HG03196 (cell line): ENCODE measurements around the gene GPR65.

Experiments
- ATAC-seq: cut with Tn5 transposase; IDR thresholded peaks from one replicate; pipeline ENCODE4 v1.9.1; 2021; ENCODE audit not compliant: unreplicated experiment

Gene GPR65, protein sequence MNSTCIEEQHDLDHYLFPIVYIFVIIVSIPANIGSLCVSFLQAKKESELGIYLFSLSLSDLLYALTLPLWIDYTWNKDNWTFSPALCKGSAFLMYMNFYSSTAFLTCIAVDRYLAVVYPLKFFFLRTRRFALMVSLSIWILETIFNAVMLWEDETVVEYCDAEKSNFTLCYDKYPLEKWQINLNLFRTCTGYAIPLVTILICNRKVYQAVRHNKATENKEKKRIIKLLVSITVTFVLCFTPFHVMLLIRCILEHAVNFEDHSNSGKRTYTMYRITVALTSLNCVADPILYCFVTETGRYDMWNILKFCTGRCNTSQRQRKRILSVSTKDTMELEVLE

DNA sequence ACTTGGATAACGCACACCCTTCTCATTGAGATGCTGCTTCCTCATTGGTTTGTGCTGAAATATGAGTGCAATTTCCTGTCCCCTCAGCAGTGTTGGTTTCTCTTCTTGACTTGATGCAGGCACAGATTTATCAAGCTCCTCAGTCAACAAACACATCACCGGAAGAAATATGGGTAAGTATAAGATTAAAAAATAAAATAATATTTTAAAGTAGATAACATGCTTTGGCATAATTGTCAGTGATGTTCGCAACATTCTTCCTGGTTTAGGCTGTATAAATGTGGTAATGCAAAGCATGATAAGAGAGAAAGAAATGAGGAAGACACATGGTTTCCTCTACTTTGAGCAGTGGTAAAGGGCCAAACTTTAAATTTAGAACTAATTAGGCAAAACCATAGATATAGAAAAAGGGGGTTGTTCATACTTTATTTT is at the start of gene GPR65:
Gene GPR65 (plus strand): TSS at position 86 of the 432 bp plus-strand sequence. CDS start 5,713 bp downstream, outside the sequence.
- ATAC-seq, result peak; percentile 73

DNA sequence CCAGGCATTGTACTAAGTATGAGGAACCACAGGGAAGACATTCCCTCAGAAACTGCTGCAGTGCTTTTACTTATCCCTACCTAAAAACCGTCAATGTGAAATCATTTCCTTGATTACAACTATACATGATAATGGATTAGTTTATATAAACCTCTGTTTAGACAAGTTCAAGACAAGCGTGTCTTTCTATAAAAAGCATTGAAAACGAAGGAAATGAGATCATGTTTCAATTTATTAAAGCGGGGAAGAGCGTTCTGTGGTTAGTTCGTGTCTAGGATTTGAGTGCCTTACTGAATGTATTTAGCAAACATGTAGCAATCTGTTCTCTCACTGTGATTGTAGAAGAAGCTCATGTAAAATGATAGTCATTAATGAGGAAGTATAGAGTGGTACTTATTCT is 49.4 kb upstream of the GPR65 start:
- ATAC-seq, result no peak

DNA sequence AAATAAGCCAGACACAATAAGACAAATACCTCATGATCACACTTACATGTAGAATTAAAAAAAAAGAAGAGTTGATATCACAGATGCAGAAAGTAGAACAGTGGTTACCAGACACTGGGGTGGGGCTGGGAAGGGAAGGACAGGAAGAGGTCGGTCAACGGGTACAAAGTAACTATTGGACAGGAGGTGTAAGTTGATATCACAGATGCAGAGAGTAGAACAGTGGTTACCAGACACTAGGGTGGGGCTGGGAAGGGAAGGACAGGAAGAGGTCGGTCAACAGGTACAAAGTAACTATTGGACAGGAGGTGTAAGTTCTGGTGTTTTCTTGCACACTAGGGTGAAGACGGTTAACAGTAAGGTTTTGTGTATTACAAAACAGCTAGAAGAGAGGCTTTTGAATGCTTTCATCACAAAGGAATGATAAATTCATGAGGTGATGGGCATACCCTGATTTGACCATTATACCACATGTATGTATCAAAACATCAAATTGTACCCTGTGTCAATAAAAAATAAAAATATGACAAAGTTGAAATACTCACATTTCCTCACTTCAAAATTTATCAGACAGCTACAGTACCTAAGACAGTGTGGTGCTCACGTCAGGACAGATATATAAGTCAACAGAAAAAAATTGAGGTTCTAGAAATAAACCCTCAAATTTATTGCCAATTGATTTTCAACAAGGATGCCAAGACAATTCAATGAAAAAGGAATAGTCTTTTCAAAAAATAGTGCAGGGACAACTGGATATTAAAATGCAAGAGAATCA is 44.7 kb upstream of the GPR65 start:
- no peak for ATAC-seq

DNA sequence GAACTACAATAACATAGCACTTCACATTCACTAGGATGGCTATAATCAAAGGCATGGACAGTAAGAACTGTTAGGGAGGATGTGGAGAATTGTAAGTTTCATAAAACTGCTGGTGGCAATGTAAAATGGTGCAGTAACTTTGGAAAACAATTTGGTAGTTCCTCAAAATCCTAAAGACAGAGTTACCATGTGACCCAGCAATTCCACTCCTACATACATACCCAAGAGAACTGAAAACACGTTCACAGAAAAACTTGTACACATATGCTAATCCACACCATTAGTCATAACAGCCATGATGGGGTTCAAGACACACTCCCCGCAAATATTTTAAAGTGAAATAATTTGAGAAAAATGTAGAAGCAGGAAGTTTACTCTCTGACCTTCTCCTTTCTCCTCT is 43.7 kb upstream of the GPR65 start:
- no peak for ATAC-seq

DNA sequence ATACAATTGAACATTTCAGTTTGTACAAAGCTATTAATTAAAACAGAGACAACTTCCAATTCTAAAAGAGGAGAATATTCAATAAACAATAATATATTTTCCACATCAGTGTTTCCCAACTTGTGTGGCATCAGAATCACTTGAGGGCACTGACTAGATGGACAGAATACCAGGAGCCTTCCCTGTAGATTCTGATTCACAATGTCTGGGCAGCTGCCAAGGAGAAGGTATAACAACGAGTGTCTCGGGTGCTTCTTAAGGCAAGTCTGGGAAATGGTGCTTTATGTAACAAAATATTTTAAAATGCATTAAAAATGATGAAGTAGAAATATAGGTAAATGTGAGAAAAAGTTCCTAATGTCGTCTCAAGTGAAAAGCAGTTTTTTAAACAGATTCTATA is 38.1 kb upstream of the GPR65 start:
- no peak for ATAC-seq

DNA sequence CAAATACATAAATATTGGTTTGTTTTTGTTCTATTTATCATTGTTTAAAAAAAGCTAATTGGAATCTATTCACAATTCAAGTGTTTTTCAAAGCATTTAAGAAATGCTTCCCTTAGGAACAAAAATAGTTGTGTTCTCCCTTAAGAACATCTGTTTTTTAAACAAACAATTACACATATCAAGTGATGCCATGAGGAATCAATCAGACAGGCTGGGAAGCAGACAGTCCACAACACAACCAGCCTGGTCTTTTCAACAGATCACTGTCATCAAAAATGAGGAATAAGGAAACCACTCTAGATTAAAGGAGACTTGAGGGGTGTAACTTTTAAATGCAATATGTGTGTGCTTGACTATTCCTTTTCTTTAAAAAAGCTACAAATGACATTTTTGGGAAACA is 37.4 kb upstream of the GPR65 start:
- no peak for ATAC-seq

DNA sequence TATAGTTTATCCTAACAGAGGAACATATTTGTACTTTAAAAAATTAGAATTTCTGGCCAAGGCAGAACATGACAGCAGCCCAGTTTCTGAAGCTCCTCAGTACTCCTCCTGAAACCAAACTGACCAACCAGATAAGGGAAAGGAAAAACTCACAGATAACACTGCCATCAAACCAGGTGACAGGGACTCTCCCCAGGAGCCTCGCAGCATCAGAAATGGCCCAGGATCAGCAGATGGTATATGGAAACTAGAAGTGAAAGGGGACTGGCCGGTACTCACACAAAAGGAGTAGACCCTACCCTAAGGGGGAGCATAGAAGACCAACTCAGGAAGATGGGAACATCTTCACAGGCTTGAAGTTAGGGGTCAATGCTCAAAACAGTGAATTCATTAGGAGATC is 33.9 kb upstream of the GPR65 start:
- peak; percentile 87 for ATAC-seq

DNA sequence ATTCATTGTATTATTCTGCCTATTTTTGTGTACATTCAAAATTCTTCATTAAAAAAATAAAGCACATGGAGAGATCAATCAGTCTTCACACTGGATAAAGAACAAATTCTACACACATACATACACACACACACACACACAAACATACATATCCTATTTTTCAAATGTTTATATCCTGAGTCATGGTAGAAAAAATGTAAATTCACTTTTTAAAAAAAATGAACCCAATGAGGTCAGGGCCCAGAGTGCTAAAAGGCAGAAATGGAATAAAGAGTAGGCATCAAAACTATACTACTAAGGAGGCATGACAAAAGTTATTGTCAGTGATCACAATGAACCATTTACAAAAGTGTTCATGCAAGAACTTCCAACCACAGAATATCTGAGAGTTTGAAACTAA is 29.3 kb upstream of the GPR65 start:
- ATAC-seq, result no peak

DNA sequence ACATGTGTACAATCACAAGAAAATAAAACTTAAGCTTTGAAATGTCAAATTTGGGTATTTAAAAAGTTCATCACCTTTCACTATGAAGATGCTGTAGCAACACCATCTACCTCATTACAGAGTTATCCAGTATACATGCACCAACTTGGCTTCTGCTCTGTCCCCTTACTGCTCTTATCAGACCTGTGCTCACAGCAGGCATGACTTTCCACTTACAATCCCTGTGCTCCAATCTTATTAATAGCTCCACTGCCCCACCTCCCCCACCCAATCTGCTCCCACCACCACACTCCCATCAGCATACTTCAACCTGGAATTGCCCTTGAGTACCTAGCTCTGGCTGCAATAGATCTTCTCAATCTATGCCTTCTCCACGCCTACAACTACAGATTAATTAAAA is 25.2 kb upstream of the GPR65 start:
- no peak for ATAC-seq

DNA sequence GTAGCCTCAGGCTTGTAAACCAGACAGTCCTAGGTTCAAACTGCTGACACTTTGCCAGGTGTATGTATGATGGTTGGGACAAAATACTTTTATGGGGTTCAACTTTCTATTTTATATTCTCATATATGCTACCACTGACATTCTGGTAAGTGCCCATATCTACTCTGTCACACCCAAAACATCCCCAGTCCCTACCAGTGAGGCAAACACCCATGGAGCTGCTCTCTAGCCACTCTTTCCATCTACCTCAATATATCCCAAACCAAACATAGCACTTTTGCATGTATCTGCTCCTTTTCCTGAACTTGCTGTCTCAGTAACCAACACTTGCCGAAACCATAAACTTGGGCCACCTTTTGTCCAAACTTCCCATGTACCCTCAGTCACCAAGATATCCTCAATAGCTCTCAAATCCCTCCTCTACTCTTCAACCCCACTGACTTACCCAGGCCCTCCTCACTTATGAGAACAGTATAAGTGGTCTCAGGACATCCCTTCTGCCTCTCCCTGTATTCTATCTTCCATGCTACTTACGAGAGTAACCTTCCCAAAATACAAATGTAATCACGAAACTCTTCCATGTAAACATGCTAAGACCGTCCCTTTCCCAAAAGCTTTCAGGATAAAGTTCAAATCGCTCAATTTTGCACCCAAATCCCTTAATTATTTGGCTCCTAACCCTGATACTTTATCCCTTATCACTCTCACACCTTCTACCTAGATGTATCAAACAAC is 15.5 kb upstream of the GPR65 start:
- no peak for ATAC-seq

DNA sequence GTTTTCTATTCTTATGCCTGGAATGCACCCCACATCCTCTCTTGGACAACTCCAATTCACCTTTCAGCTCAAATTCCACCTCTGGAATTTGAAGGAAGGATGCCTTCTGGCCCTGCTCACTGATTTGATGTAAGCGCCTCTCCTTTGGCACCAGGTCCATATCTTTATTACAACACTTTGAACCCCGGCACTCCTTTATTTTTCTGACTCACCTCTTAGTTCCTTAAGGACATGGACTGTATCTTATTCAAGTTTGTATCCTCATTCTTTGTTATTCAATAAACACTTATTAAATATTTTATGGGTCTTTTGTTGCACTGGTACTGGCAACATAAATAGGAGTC is 15.0 kb upstream of the GPR65 start:
- ATAC-seq, result no peak

DNA sequence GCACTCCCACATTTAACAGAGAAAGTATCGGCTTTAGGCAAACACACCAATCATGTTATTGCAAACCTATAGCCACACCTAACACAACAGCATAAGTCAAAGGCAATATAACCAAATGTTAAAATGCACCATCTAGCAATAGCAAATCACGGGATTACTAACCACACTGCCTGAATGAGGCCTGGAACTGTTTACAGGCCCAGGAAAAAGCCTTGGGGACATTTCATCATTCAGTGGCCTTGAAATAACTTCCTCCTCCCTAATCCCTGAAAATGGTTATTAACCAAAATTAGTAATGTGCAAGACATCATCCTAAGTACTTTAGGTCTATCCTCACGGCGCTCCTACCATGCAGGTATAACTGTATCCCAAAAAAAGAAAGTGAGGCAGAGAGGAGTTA is 14.3 kb upstream of the GPR65 start:
- ATAC-seq, result no peak

DNA sequence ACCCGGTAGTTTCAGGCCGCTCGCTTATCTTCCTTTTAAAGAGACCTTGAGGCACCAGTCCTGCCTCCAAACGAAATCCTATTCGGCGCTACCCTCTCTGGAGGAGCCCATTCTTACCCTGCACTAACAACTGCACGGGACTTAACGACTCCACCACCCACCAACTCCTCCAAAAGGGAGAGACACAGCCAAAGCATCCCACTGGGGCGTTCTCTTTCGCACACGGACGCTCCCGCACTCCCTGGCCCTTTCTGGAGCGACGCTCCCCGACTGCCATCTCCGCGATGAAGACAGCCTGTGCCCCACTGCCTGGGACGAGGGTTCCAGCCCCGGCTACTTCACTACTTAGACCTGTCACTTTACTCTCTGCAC is 12.6 kb upstream of the GPR65 start:
- ATAC-seq, result no peak

DNA sequence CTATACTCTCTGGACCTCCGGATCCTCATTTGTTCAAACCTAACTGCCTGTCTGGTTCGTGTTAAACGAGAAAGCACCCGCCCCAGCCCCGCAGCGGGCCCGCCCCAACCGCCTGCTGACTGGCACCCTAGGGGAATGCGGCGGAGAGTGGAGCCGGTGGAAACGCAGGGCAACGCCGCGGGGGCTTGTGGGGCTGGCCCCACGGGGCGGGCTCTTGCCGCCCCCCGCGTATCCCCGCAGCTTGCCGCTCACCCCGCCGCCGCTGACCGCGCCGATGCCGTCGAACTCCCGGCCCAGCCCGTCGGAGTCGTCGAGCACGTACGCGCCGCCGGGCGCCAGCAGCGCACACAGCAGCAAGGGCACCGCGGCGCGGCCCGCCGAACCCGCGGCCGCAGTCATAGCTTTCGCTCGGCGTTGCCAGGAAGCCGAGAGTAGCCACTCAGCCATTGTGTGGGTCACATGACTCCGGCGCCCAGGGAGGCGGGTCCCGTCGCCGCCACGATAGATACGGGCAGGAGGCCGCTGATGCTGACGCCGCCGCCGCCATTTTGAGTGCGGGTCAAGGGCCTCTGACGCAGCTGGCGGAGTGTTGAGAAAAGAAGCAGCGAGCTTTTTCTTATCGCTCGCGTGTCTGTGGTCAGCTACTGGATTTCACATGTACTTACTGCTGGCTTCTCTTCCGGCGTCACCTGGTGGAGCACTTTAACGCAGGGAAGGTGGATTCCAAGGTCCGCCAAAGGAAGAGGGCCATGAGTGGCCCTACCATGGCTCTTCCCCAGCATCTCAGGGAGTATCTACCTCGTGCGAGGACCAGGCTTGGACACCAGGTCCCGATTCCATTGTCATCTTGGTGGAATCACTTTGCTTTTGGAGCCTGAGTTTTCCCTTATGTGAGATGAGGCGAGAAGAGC is 12.0 kb upstream of the GPR65 start, which contains the start of gene GALC:
Gene GALC (minus strand): TSS at position 465 of the 911 bp plus-strand sequence. CDS start 18 bp downstream, at position 447.
- ATAC-seq, result peak; percentile 90

DNA sequence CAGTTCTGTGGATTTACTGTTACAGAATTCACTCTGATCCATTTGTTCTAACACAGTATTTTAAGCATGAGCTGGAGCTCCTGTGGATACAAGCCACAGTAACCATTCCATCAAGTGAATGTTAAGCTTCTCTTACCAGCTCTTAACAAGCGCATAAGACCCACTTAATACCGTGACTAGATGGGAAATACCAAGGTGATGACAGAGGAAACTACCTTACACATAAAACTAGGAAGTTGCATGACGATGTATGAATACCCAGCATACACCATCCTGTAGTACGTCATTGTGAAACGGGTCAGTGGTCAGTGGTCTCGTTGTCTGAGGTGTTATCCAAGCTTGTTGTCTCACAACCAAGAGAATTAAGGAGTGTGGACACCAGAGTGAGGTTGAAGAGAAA is 10.0 kb upstream of the GPR65 start:
- ATAC-seq, result peak; percentile 36

DNA sequence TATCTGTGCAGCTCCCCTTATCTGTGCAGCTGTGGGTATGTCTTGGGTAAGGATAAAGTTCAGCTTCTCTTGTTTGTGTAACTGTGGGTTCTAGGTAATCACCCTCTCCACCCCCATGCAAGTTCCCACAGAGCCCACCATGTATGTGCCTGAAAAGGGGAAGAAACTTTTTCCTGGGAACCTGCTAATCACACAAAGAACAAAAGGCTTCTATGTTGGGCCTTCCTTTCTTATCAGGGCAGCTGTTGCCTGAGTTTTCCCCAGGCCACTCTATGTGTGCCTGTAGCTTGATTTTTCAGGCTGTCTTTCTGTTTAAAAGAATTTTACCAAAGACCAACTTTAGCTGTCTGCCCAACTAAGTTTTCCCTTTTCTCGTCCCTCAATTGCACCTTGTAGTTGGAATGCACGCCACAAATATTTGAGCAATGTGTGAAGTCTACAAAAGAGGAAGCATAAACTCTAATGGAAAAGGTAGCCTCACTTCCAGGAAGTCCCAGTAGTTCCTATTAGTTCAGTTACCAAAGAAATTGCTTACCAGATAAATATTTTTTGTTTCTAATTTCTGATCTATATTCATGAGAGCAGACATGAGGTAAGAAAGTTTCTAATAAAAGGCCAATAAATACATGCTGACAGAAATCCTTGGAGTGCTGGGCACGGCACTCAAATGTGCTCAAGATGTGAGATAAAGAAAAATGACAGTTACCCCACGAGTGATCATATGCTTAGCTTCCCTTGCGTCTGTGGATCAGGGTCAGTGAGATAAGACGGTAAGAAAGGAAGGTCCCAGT is 9.2 kb upstream of the GPR65 start:
- ATAC-seq, result no peak

DNA sequence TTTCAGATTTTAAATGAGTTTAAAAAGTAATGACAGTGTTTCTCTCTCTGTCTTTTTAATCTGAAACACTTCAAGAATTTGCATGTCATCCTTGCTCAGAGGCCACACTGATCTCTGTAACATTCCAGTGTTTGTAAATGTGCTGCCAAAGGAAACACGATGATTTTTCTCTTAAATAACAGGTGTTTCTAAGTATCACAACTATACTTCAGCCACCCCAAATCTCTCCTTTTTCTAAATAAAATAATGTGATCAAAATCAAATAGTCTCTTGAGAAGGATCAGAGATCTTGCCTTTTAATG is 8.7 kb upstream of the GPR65 start:
- ATAC-seq, result no peak

DNA sequence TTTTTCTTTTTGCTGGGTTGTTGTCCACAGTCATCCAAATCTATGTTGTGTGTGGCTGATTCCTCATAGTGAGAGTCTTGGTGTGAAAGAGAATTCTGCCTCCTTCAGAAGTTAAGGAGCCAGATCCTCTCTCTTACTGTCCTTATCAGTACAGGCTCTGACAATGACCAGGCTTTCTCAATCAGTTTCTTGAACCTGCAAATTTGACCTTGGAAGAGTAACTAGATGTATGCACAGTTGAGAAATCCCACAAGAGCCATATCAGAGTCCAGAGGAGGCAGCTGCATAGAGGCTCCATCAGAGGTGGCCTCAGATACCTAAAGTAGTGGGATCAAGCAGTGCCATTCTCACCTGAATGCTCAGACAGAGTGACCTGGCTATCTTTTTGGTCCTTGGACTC is 6.5 kb upstream of the GPR65 start:
- ATAC-seq, result peak; percentile 34

DNA sequence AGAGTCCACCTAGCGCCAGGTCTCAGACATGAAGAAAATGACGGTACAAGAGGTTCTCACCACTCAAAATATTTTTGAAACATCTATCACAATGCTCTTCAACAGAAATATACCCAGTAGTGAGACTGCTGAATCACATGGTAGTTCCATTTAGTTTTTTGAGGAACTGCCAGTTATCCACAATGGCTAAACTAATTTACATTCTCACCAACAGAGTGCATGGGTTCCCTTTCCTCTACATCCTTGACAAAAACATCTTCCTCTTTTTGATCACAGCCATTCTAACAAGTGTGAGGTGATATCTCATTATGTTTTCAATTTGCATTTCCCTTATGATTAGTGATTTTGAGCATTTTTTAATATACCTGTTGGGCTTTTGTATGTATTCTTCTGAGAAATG is 5.7 kb upstream of the GPR65 start:
- ATAC-seq, result no peak

DNA sequence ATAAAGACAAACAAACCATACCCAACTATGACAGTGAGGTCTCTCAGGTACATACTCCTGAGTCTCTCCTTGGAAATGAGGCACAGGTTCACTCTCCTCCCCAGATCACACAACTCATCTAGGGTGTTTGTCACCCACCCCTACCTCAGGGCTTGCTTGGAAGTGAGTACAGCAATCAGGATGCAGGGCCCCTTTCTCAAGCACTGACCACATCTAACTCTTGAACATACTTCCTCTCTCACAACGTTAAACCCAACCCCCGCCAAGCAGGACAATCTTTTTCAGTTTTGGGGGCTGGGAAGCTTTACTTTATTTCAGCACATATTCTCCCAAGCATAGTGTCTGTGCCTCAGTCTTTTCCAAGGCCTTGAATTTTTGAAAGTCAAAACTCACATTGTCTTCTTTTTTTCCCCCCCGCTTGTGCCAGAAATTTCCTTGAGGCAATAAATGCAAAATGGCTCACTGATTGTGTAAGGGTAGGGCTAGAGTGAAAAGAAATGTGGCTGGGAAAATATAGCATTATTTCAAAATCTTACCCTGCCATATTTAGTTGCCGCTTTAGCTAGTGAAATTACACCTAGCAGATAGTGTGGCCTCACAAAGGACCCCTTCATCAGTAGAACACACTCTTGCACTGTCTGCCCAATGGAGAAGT is 2.4 kb upstream of the GPR65 start:
- no peak for ATAC-seq
